ENCODE data around the gene ARFGEF2.

GRCh38 chr20:48898210-48898609, 23.3 kb upstream of the ARFGEF2 start:
- no peak for TF ChIP-seq CTCF (IDR thresholded peaks at IDR 0.05; ENCODE audit: low read depth, low read length)
- TF ChIP-seq EZH2phosphoT487 (IDR thresholded peaks at IDR 0.05; ENCODE audit: low read depth), result no peak
